HEK293 (cell line): ENCODE measurements around the gene MBNL2.
A peak's percentile ranks its signal among the peaks of the same experiment; 100 is the strongest.
"Not testable (repeated sequence)": the region's sequence is repeated elsewhere in the genome, so short reads cannot be mapped to it uniquely, and the experiment has no call there.

Experiments used
- CTCF ChIA-PET: fragments of 350-600 bp; formaldehyde crosslinking; extraction: SDS; loops from one replicate; lab custom pipeline; 2021; ENCODE audit warnings: antibody characterized with exemption; lab: Yijun Ruan, JAX
- POLR2A ChIA-PET: fragments of 300-600 bp; formaldehyde crosslinking; extraction: SDS; loops from one replicate; lab custom pipeline; 2020; ENCODE audit warnings: antibody characterized with exemption, inconsistent platforms; lab: Yijun Ruan, JAX
- H3K27ac ChIP-seq: fragments of 200-500 bp; sonication (Bioruptor generic); 2 replicates; pipeline ENCODE4 v1.5.1; 2014; ENCODE audit warnings: low read depth, low read length, control low read depth, inconsistent platforms; ENCODE audit errors: extremely low read depth
- H3K36me3 ChIP-seq, 2 experiments: fragments of 200-500 bp in 1 of 2; sonication (Bioruptor generic) in 1 of 2; 1 replicate in 1 of 2; 2 replicates in 1 of 2; pipeline ENCODE4 v1.5.1; 2014 to 2017; ENCODE audit warnings: inconsistent platforms in 2 of 2, low read length in 2 of 2; ENCODE audit not compliant: control insufficient read depth in 2 of 2, insufficient read depth in 1 of 2
- H3K4me1 ChIP-seq: fragments of 200-500 bp; sonication (Bioruptor generic); 2 replicates; pipeline ENCODE4 v1.5.1; 2014; ENCODE audit warnings: mild to moderate bottlenecking, low read length, inconsistent platforms; ENCODE audit not compliant: control insufficient read depth, insufficient read depth
- H3K4me3 ChIP-seq: 2 replicates; pipeline ENCODE4 v1.5.1; 2011; ENCODE audit warnings: low read depth, mild to moderate bottlenecking, control low read depth, low read length, moderate library complexity
- H3K9me3 ChIP-seq: fragments of 200-500 bp; sonication (Bioruptor generic); 2 replicates; pipeline ENCODE4 v1.5.1; 2014; ENCODE audit warnings: low read depth, low read length, inconsistent platforms; ENCODE audit not compliant: control insufficient read depth, insufficient read depth
- FEZF1 ChIP-seq: fragments of 450-650 bp; formaldehyde crosslinking; IDR thresholded peaks from 2 replicates; pipeline ENCODE4 v1.5.1; 2016; ENCODE audit warnings: missing biosample characterization, missing genetic modification characterization
- GLIS1 ChIP-seq: fragments of 450-650 bp; formaldehyde crosslinking; IDR thresholded peaks from 2 replicates; pipeline ENCODE4 v1.5.1; 2016; ENCODE audit warnings: missing biosample characterization, missing genetic modification characterization
- SALL2 ChIP-seq: fragments of 450-650 bp; formaldehyde crosslinking; IDR thresholded peaks from 2 replicates; pipeline ENCODE4 v1.5.0; 2017; ENCODE audit warnings: missing biosample characterization, mild to moderate bottlenecking, missing genetic modification characterization, borderline replicate concordance
- ZBTB11 ChIP-seq: fragments of 450-650 bp; formaldehyde crosslinking; conservative IDR thresholded peaks from 2 replicates; pipeline ENCODE4 v1.5.1; 2016; ENCODE audit warnings: low read depth, missing biosample characterization, missing genetic modification characterization
- ZBTB21 ChIP-seq: fragments of 450-650 bp; formaldehyde crosslinking; IDR thresholded peaks from 2 replicates; pipeline ENCODE4 v1.5.1; 2017; ENCODE audit warnings: missing biosample characterization, missing genetic modification characterization
- ZBTB8A ChIP-seq: fragments of 450-650 bp; formaldehyde crosslinking; IDR thresholded peaks from 2 replicates; pipeline ENCODE4 v1.5.1; 2016; ENCODE audit warnings: missing biosample characterization, missing genetic modification characterization
- ZNF148 ChIP-seq: fragments of 450-650 bp; formaldehyde crosslinking; IDR thresholded peaks from 2 replicates; pipeline ENCODE4 v1.5.0; 2017; ENCODE audit warnings: missing biosample characterization, missing genetic modification characterization, borderline replicate concordance
- ZNF16 ChIP-seq: fragments of 450-650 bp; formaldehyde crosslinking; IDR thresholded peaks from 2 replicates; pipeline ENCODE4 v1.5.1; 2016; ENCODE audit warnings: low read depth, missing biosample characterization, missing genetic modification characterization
- ZNF18 ChIP-seq: fragments of 450-650 bp; formaldehyde crosslinking; IDR thresholded peaks from 2 replicates; pipeline ENCODE4 v1.5.1; 2016; ENCODE audit warnings: missing biosample characterization, missing genetic modification characterization
- ZNF362 ChIP-seq: fragments of 450-650 bp; formaldehyde crosslinking; IDR thresholded peaks from 2 replicates; pipeline ENCODE4 v1.5.1; 2016; ENCODE audit warnings: missing biosample characterization, missing genetic modification characterization
- ZNF394 ChIP-seq: fragments of 450-650 bp; formaldehyde crosslinking; IDR thresholded peaks from 2 replicates; pipeline ENCODE4 v1.5.1; 2016; ENCODE audit warnings: missing biosample characterization, missing genetic modification characterization, mild to moderate bottlenecking, moderate library complexity, borderline replicate concordance
- ZNF426 ChIP-seq: fragments of 450-650 bp; formaldehyde crosslinking; IDR thresholded peaks from 2 replicates; pipeline ENCODE4 v1.5.1; 2017; ENCODE audit warnings: missing biosample characterization, missing genetic modification characterization, mild to moderate bottlenecking, inconsistent platforms, moderate library complexity
- ZNF518A ChIP-seq: fragments of 450-650 bp; formaldehyde crosslinking; conservative IDR thresholded peaks from 2 replicates; pipeline ENCODE4 v1.5.1; 2016; ENCODE audit warnings: low read depth, missing biosample characterization, missing genetic modification characterization
- ZNF555 ChIP-seq: fragments of 450-650 bp; formaldehyde crosslinking; conservative IDR thresholded peaks from 2 replicates; pipeline ENCODE4 v1.5.1; 2017; ENCODE audit warnings: missing biosample characterization, mild to moderate bottlenecking, missing genetic modification characterization, inconsistent platforms
- ZNF621 ChIP-seq: fragments of 450-650 bp; formaldehyde crosslinking; IDR thresholded peaks from 2 replicates; pipeline ENCODE4 v1.5.1; 2017; ENCODE audit warnings: missing biosample characterization, missing genetic modification characterization
- ZNF623 ChIP-seq: fragments of 450-650 bp; formaldehyde crosslinking; IDR thresholded peaks from 2 replicates; pipeline ENCODE4 v1.5.1; 2016; ENCODE audit warnings: missing biosample characterization, missing genetic modification characterization
- ZNF626 ChIP-seq: fragments of 450-650 bp; sonication (Bioruptor Pico); formaldehyde crosslinking; IDR thresholded peaks from 2 replicates; pipeline ENCODE4 v1.5.1; 2018; ENCODE audit warnings: missing biosample characterization, missing genetic modification characterization, inconsistent platforms
- ZNF660 ChIP-seq: fragments of 450-650 bp; IDR thresholded peaks from 2 replicates; pipeline ENCODE4 v1.5.1; 2018; ENCODE audit warnings: missing biosample characterization, mild to moderate bottlenecking, missing genetic modification characterization
- ZNF677 ChIP-seq: fragments of 450-650 bp; IDR thresholded peaks from 2 replicates; pipeline ENCODE4 v1.5.0; 2018; ENCODE audit warnings: missing biosample characterization, mild to moderate bottlenecking, missing genetic modification characterization, moderate library complexity
- ZSCAN23 ChIP-seq: fragments of 450-650 bp; formaldehyde crosslinking; IDR thresholded peaks from 2 replicates; pipeline ENCODE4 v1.5.1; 2016; ENCODE audit warnings: missing biosample characterization, missing genetic modification characterization

Gene MBNL2

GRCh38 chr13:97348569-97349100 lies 126.5 kb downstream of the MBNL2 start (continued):
- TF ChIP-seq ZNF362 (tag by site-specific recombination) (no peak), ZBTB21 (no peak), ZNF626 (no peak), ZNF660 (tag by site-specific recombination) (no peak), ZSCAN23 (tag by site-specific recombination) (no peak), GLIS1 (tag by site-specific recombination) (no peak), ZNF18 (tag by site-specific recombination) (no peak)

- H3K27ac ChIP-seq, H3K4me1 ChIP-seq, POLR2A ChIA-PET, H3K36me3 ChIP-seq, H3K9me3 ChIP-seq, H3K4me3 ChIP-seq: not testable (repeated sequence)
- CTCF ChIA-PET = interaction anchor here (0.7 kb wide), 1 partner anchor 237 kb away, joined by 3 read pairs; no protein-coding TSS in a partner anchor
- peak; percentile 31; the same call in 1 of the 2 replicates for TF ChIP-seq ZNF623
- TF ChIP-seq ZNF518A = peak; percentile 49; the same call in 1 of the 2 replicates
- TF ChIP-seq ZNF394 = peak; percentile 65; the same call in 1 of the 2 replicates
- TF ChIP-seq ZNF555 = peak; percentile 32
- peak; percentile 41 for TF ChIP-seq ZNF426 (tag by site-specific recombination)
These were observed 129.9 kb downstream of the MBNL2 start for GRCh38 chr13:97352012-97352411.

GRCh38 chr13:97352815-97353214 lies 130.7 kb downstream of the MBNL2 start:
- POLR2A ChIA-PET = no interaction called here
- H3K4me3 ChIP-seq = no peak overlapping the region
- H3K36me3 ChIP-seq = peaks cover 0 to 3% of the 10 kb centered on the region in 2 experiments; a peak in 1 of 3 replicates
- no peaks in the 10 kb centered on the region for H3K9me3 ChIP-seq
- no peaks in the 10 kb centered on the region for H3K4me1 ChIP-seq
- CTCF ChIA-PET = interaction anchor here (1.2 kb wide), 1 partner anchor 242 kb away, joined by 3 read pairs; no protein-coding TSS in a partner anchor
- no peak overlapping the region for H3K27ac ChIP-seq
- no peak for TF ChIP-seq ZNF677 (tag by site-specific recombination)
- no peak for TF ChIP-seq FEZF1 (tag by site-specific recombination)
- no peak for TF ChIP-seq ZBTB8A (tag by site-specific recombination)
- TF ChIP-seq ZNF621 (tag by site-specific recombination) = no peak
- no peak for TF ChIP-seq ZNF16
- TF ChIP-seq ZBTB11 (tag by site-specific recombination) = no peak
- TF ChIP-seq SALL2 = no peak
- TF ChIP-seq ZNF148 (tag by site-specific recombination) = no peak
